Ureter (tissue), 1 donor: ENCODE measurements around the gene YIF1B. TPM values are rescaled to one million over a fixed set of nuclear protein-coding genes. Genes with fewer than 3 reads are reported as not detected.
"Not testable (repeated sequence)": the region's sequence is repeated elsewhere in the genome, so short reads cannot be mapped to it uniquely, and the experiment has no call there.

Experiments used
- DNase-seq: peaks from one replicate; pipeline ENCODE4 v3.0.0-alpha.2; 2020; ENCODE audit warnings: low spot score
- total RNA-seq: library from RNA; stranded (reverse); gene quantifications from one replicate; pipeline ENCODE4 v1.2.4, GENCODE V29; 2023
- donor health status: DM: yes; HTN: yes; CAD: no.

YIF1B gene
- total RNA-seq, 1 donor from 2014 or later = 25.1 TPM

- no peak for DNase-seq
Observed at GRCh38 chr19:38276942-38277517, 38.7 kb downstream of the YIF1B start.

- DNase-seq = no peak
Observed at GRCh38 chr19:38274739-38275138, 41.0 kb downstream of the YIF1B start.

GRCh38 chr19:38273499-38273898 lies 42.2 kb downstream of the YIF1B start:
- no peak for DNase-seq

GRCh38 chr19:38270587-38271167 lies 45.1 kb downstream of the YIF1B start:
- DNase-seq = no peak

GRCh38 chr19:38268539-38268938 lies 47.2 kb downstream of the YIF1B start:
- no peak for DNase-seq

- DNase-seq = no peak
Observed at GRCh38 chr19:38267761-38268483, 47.8 kb downstream of the YIF1B start.

GRCh38 chr19:38266981-38267597 lies 48.7 kb downstream of the YIF1B start:
- DNase-seq = no peak

- DNase-seq = no peak
Observed at GRCh38 chr19:38265921-38266429, 49.8 kb downstream of the YIF1B start.

GRCh38 chr19:38265213-38265861 lies 50.4 kb downstream of the YIF1B start:
- no peak for DNase-seq

- DNase-seq = no peak
Observed at GRCh38 chr19:38264486-38265212, 51.1 kb downstream of the YIF1B start, which contains the start of gene SPINT2. Gene SPINT2, plus strand, starts transcription at chr19:38264573. Its CDS starts 320 bp downstream, at chr19:38264893.

GRCh38 chr19:38263689-38264485 lies 51.9 kb downstream of the YIF1B start:
- DNase-seq = peak; percentile 89

- DNase-seq = no peak
Observed at GRCh38 chr19:38262585-38263268, 53.0 kb downstream of the YIF1B start.

GRCh38 chr19:38261942-38262341 lies 53.8 kb downstream of the YIF1B start:
- not testable (repeated sequence) for DNase-seq

- DNase-seq = no peak
Observed at GRCh38 chr19:38255383-38256014, 60.2 kb downstream of the YIF1B start.

GRCh38 chr19:38253788-38254187 lies 62.0 kb downstream of the YIF1B start:
- no peak for DNase-seq
